Endothelial cell of umbilical vein (primary cell): ENCODE data around the gene ATP8B2. TPM values are rescaled to one million over a fixed set of nuclear protein-coding genes. Genes with fewer than 3 reads are reported as not detected.

ENCODE experiments used
- BruUV-seq: library from RNA; stranded (reverse); fragments of 400-500 nt; replicated peaks from 2 replicates; lab custom pipeline; 2021; lab: Mats Ljungman, UMichigan
- CTCF ChIA-PET: fragments of 300-600, 350-600 bp; sonication (Branson Sonifier 250); formaldehyde crosslinking; loops from one replicate; lab custom pipeline; 2021; ENCODE audit warnings: antibody characterized with exemption, inconsistent platforms; lab: Charles Lee
- POLR2A ChIA-PET: fragments of 300-600, 350-600 bp; sonication (Branson Sonifier 250); formaldehyde crosslinking; loops from one replicate; lab custom pipeline; 2021; ENCODE audit warnings: antibody characterized with exemption, inconsistent platforms; lab: Charles Lee
- DNase-seq: peaks from one replicate; pipeline ENCODE4 v3.0.0-alpha.2; 2011; ENCODE audit warnings: low read depth, low spot score
- FAIRE-seq: peaks from 2 replicates; lab custom pipeline; 2011; peaks lifted over from hg19 to GRCh38; lab: Jason Lieb, UNC
- H2AFZ ChIP-seq: 2 replicates; pipeline ENCODE4 v1.6.0; 2012; ENCODE audit warnings: low read depth, low read length, control low read depth, inconsistent platforms
- H3K27ac ChIP-seq: 2 replicates; pipeline ENCODE4 v1.5.1; 2011; ENCODE audit warnings: low read depth, mild to moderate bottlenecking, control low read depth, low read length, moderate library complexity; ENCODE audit not compliant: insufficient read depth
- H3K27me3 ChIP-seq, 2 experiments: 2 replicates each; pipeline versions ENCODE4 v1.6.0 to v1.6.1; 2011; ENCODE audit warnings: low read length in 2 of 2, mixed read lengths in 1 of 2; ENCODE audit not compliant: control insufficient read depth in 2 of 2, insufficient read depth in 2 of 2
- H3K36me3 ChIP-seq, 2 experiments: 2 replicates in 1 of 2; 3 replicates in 1 of 2; pipeline ENCODE4 v1.5.1; 2011; ENCODE audit warnings: low read length in 2 of 2, mild to moderate bottlenecking in 1 of 2, moderate library complexity in 1 of 2; ENCODE audit not compliant: control insufficient read depth in 2 of 2, insufficient read depth in 2 of 2; ENCODE audit errors: extremely low read depth in 1 of 2
- H3K4me1 ChIP-seq: 3 replicates; pipeline ENCODE4 v1.5.1; 2011; ENCODE audit warnings: mild to moderate bottlenecking, low read length; ENCODE audit not compliant: control insufficient read depth, insufficient read depth; ENCODE audit errors: extremely low read depth
- H3K4me2 ChIP-seq: 2 replicates; pipeline ENCODE4 v1.6.1; 2011; ENCODE audit warnings: low read length, control low read depth, mixed read lengths; ENCODE audit not compliant: insufficient read depth
- H3K4me3 ChIP-seq, 3 experiments: fragments of 200-600 bp in 1 of 3; sonication (generic), shearing (Covaris generic) in 1 of 3; replicated peaks in 1 of 3; 2 replicates each; pipeline ENCODE4 v1.5.1; 2011 to 2016; ENCODE audit warnings: control low read depth in 3 of 3, low read length in 3 of 3, mild to moderate bottlenecking in 2 of 3, inconsistent platforms in 1 of 3, low read depth in 1 of 3, moderate library complexity in 1 of 3; ENCODE audit not compliant: insufficient read depth in 1 of 3
- H3K79me2 ChIP-seq: 2 replicates; pipeline ENCODE4 v1.6.0; 2012; ENCODE audit warnings: low read length, inconsistent platforms; ENCODE audit not compliant: control insufficient read depth, insufficient read depth
- H3K9ac ChIP-seq: replicated peaks from 2 replicates; pipeline ENCODE3; 2011; ENCODE audit warnings: low read length, control low read depth; ENCODE audit not compliant: insufficient read depth; ENCODE audit errors: extremely low read depth
- H3K9me1 ChIP-seq: replicated peaks from 3 replicates; pipeline ENCODE4 v1.6.0; 2011; ENCODE audit warnings: mild to moderate bottlenecking, low read length; ENCODE audit not compliant: control insufficient read depth, insufficient read depth; ENCODE audit errors: extremely low read depth
- H3K9me3 ChIP-seq: replicated peaks from 2 replicates; pipeline ENCODE4 v1.5.1; 2012; ENCODE audit warnings: low read length, inconsistent platforms; ENCODE audit not compliant: control insufficient read depth, insufficient read depth
- H4K20me1 ChIP-seq: replicated peaks from 2 replicates; pipeline ENCODE3; 2011; ENCODE audit warnings: mild to moderate bottlenecking, low read length; ENCODE audit not compliant: control insufficient read depth, insufficient read depth; ENCODE audit errors: extremely low read depth
- CTCF ChIP-seq, 2 donors: IDR thresholded peaks; 1 replicate in 1 of 2; 2 replicates in 1 of 2; pipeline ENCODE4 v1.5.1; 2011; ENCODE audit warnings: low read length in 2 of 2, mild to moderate bottlenecking in 2 of 2, moderate library complexity in 2 of 2, control low read depth in 1 of 2, inconsistent platforms in 1 of 2, low read depth in 1 of 2; ENCODE audit not compliant: insufficient read depth in 1 of 2; ENCODE audit errors: extremely low read depth in 1 of 2
- EZH2 ChIP-seq: IDR thresholded peaks from 2 replicates; pipeline ENCODE4 v1.6.1; 2012; ENCODE audit warnings: borderline replicate concordance, low read depth, mild to moderate bottlenecking, moderate library complexity, low read length, inconsistent platforms; ENCODE audit not compliant: severe bottlenecking
- FOS ChIP-seq: IDR thresholded peaks from 2 replicates; pipeline ENCODE4 v1.6.1; 2011; ENCODE audit warnings: mild to moderate bottlenecking, low read length, moderate library complexity, borderline replicate concordance; ENCODE audit not compliant: insufficient read depth
- GATA2 ChIP-seq: IDR thresholded peaks from 2 replicates; pipeline ENCODE4 v1.7.0; 2011; ENCODE audit warnings: low read depth, mild to moderate bottlenecking, moderate library complexity, mixed read lengths, low read length; ENCODE audit not compliant: insufficient read length, insufficient read depth
- JUN ChIP-seq: IDR thresholded peaks from 2 replicates; pipeline ENCODE4 v1.6.1; 2011; ENCODE audit warnings: borderline replicate concordance, low read depth; ENCODE audit not compliant: insufficient read length, insufficient read depth
- MYC ChIP-seq: IDR thresholded peaks from one replicate; pipeline ENCODE4 v1.6.1; 2011; ENCODE audit warnings: mild to moderate bottlenecking, low read depth, low read length
- POLR2A ChIP-seq: IDR thresholded peaks from 2 replicates; pipeline ENCODE4 v1.6.1; 2012; ENCODE audit warnings: low read depth, mild to moderate bottlenecking, control low read depth, low read length
- POLR2AphosphoS5 ChIP-seq: IDR thresholded peaks from 2 replicates; pipeline ENCODE4 v1.6.1; 2012; ENCODE audit warnings: low read depth, mild to moderate bottlenecking, control low read depth, low read length, moderate library complexity; ENCODE audit not compliant: insufficient read depth
- dilution Hi-C: fragments of 300-500 bp; cut with MboI; formaldehyde crosslinking; loops from one replicate; pipeline ENCODE4 v1.15.0; 2019; ENCODE audit warnings: low sequenced_read_pairs; ENCODE audit not compliant: extremely low pct_ligation_motif_present
- intact Hi-C: fragments of 100-400 bp; cut with micrococcal nuclease; formaldehyde crosslinking; loops from one replicate; pipeline ENCODE4 v1.10.0; 2022
- polyA plus RNA-seq, 4 experiments: library from polyadenylated mRNA; depleted of rRNA in 3 of 4; stranded (reverse) in 3 of 4; unstranded in 1 of 4; fragments of >200 nt; gene quantifications; 2 replicates each; pipeline versions ENCODE4 v1.2.1 to v1.2.3, GENCODE V29; 2011 to 2012; ENCODE audit warnings: missing spikeins in 1 of 4
- total RNA-seq: library from RNA; stranded (reverse); gene quantifications from 2 replicates; pipeline ENCODE4 v1.2.3, GENCODE V29; 2021
- TF ChIP-seq, protein P1 (sequence below): IDR thresholded peaks from 2 replicates; pipeline ENCODE4 v1.6.1; 2011; ENCODE audit not compliant: insufficient read depth, insufficient read length

ATP8B2 gene
- total and polyA plus RNA-seq, 2 donors (not counting 3 experiments of a cell fraction or from before 2014, with no cell fraction given) = 64.7 to 72.8 TPM

DNA sequence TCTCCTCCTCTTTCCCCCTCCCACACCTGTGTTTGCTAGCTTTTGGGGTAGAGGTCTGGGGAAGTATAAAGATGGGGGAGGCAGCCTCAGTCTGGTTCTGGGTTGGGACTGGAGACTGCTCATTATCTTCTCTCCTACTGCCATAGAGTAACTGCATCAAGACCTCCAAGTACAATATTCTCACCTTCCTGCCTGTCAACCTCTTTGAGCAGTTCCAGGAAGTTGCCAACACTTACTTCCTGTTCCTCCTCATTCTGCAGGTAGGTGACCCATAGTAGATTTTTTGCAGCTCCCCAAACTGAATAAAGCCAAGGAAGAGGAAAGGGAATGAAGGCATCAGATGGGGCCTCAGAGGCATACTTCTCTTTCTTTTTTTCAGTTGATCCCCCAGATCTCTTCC lies 5.3 kb downstream of the ATP8B2 start:
- Histone ChIP-seq H3K9me3 (no peaks in the 10 kb centered on the region), H3K36me3 (peaks cover 3 to 23% of the 10 kb centered on the region in 2 experiments), H4K20me1 (no peaks in the 10 kb centered on the region), H3K4me3 (no peak overlapping the region), H3K9ac (no peak overlapping the region), H2AFZ (no peak overlapping the region), H3K9me1 (no peaks in the 10 kb centered on the region), H3K27me3 (no peaks in the 10 kb centered on the region), H3K79me2 (peaks cover 7% of the 10 kb centered on the region), H3K27ac (no peak overlapping the region), H3K4me2 (no peak overlapping the region), H3K4me1 (peaks cover 26% of the 10 kb centered on the region)
- POLR2A ChIA-PET = no interaction called here
- TF ChIP-seq MYC (no peak), CTCF (IDR thresholded peaks at IDR 0.05; ENCODE audit: extremely low read depth in 1 of 2, insufficient read depth in 1 of 2, low read depth in 1 of 2, low read length in 2 of 2) (no peak), FOS (no peak), EZH2 (no peak), JUN (no peak), GATA2 (no peak), POLR2A (no peak), POLR2AphosphoS5 (no peak)
- TF ChIP-seq, protein P1, sequence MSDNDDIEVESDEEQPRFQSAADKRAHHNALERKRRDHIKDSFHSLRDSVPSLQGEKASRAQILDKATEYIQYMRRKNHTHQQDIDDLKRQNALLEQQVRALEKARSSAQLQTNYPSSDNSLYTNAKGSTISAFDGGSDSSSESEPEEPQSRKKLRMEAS = no peak
- DNase-seq (no peak), FAIRE-seq (no peak)
- dilution Hi-C loops = no loop called here
- intact Hi-C loops = no loop called here
- CTCF ChIA-PET = interaction anchor here (1.4 kb wide), 1 partner anchor 14 kb away, joined by 4 read pairs; no protein-coding TSS in a partner anchor
- BruUV-seq = no TSS peak
